Esophagus squamous epithelium (tissue), 5 donors: ENCODE measurements around the gene DENND1A. TPM values are rescaled to one million over a fixed set of nuclear protein-coding genes. Genes with fewer than 3 reads are reported as not detected.

ENCODE experiments used
- DNase-seq: peaks from one replicate; lab custom pipeline; 2025; lab: John Stamatoyannopoulos, UW
- H3K27ac ChIP-seq, 4 donors: fragments of 200-600 bp; sonication (generic); one replicate each; pipeline ENCODE4 v1.5.1; 2016 to 2019; ENCODE audit warnings: mild to moderate bottlenecking in 1 of 4
- H3K27me3 ChIP-seq, 4 donors: fragments of 200-600 bp; sonication (generic); 1 replicate in 3 of 4; 2 replicates in 1 of 4; pipeline versions ENCODE4 v1.5.1 to v1.6.0; 2017 to 2021; ENCODE audit warnings: antibody characterized with exemption in 1 of 4
- H3K36me3 ChIP-seq, 3 donors: fragments of 200-600 bp; sonication (generic); one replicate each; pipeline ENCODE4 v1.5.1; 2016 to 2019
- H3K4me1 ChIP-seq, 3 donors: fragments of 200-600 bp; sonication (generic); one replicate each; pipeline ENCODE4 v1.5.1; 2017 to 2019
- H3K4me3 ChIP-seq, 4 donors: fragments of 200-600 bp; sonication (generic); 1 replicate in 3 of 4; 2 replicates in 1 of 4; pipeline ENCODE4 v1.5.1; 2016 to 2019; ENCODE audit warnings: mild to moderate bottlenecking in 2 of 4, moderate library complexity in 1 of 4
- H3K9me3 ChIP-seq, 3 donors: fragments of 200-600 bp; sonication (generic); one replicate each; pipeline ENCODE4 v1.5.1; 2016 to 2019
- CTCF ChIP-seq, 6 experiments: fragments of 450-650 bp in 4 of 6; fragments of 200-600 bp in 2 of 6; sonication (generic) in 2 of 6; IDR thresholded peaks; one replicate each; pipeline ENCODE4 v1.5.1; 2016 to 2019; ENCODE audit warnings: antibody characterized with exemption in 6 of 6, mild to moderate bottlenecking in 4 of 6, moderate library complexity in 4 of 6
- POLR2A ChIP-seq, 4 donors: fragments of 450-650 bp; IDR thresholded peaks; one replicate each; pipeline ENCODE4 v1.6.1; 2017; ENCODE audit warnings: antibody characterized with exemption in 4 of 4, mild to moderate bottlenecking in 4 of 4, moderate library complexity in 3 of 4
- WGBS, 2 donors: methylation state at CpG; one replicate each; pipeline ENCODE4 v1.1.5; 2018; 5-methylcytosine and 5-hydroxymethylcytosine counted together
- intact Hi-C: fragments of 100-400 bp; cut with DNase I; formaldehyde crosslinking; loops from one replicate; pipeline ENCODE4 v1.15.0; 2022
- total RNA-seq, 4 donors: library from RNA; depleted of rRNA; stranded (reverse); fragments of >200 nt; gene quantifications; one replicate each; pipeline ENCODE4 v1.1.0, GENCODE V29; 2016
- donor health status: DM: yes; HTN: yes; CAD: no.

The DENND1A gene
- total RNA-seq, 4 donors from 2014 or later, result 5.3 to 16.0 (median 12.9) TPM

- no peak overlapping the region for H3K27ac ChIP-seq
- H3K36me3 ChIP-seq, result peaks cover 0 to 49% (median 0%) of the 10 kb centered on the region in 3 donors
- H3K4me1 ChIP-seq, result no peaks in the 10 kb centered on the region
- 91% methylated on average over 8 of the region's 8 CpGs for WGBS, 2 donors
- peaks cover 0 to 22% (median 4%) of the 10 kb centered on the region in 3 donors for H3K9me3 ChIP-seq
- DNase-seq, result no peak
- H3K27me3 ChIP-seq, result no peaks in the 10 kb centered on the region
- TF ChIP-seq POLR2A (IDR thresholded peaks at IDR 0.05) (no peak), CTCF (IDR thresholded peaks at IDR 0.05) (no peak)
- H3K4me3 ChIP-seq, result no peak overlapping the region
- intact Hi-C loops, result no loop called here
Observed at GRCh38 chr9:123662057-123662776, 267.7 kb downstream of the DENND1A start.

GRCh38 chr9:123660691-123661466 lies 269.0 kb downstream of the DENND1A start:
- Histone ChIP-seq H3K4me3 (no peak overlapping the region), H3K4me1 (peaks cover 0 to 6% (median 0%) of the 10 kb centered on the region in 3 donors), H3K9me3 (peaks cover 0 to 22% (median 4%) of the 10 kb centered on the region in 3 donors), H3K27me3 (no peaks in the 10 kb centered on the region), H3K36me3 (peaks cover 0 to 35% (median 0%) of the 10 kb centered on the region in 3 donors), H3K27ac (no peak overlapping the region)
- no peak for DNase-seq
- 85 to 87% methylated on average over 9 of the region's 9 CpGs for WGBS, 2 donors
- intact Hi-C loops, result no loop called here
- TF ChIP-seq CTCF (IDR thresholded peaks at IDR 0.05), result no peak
- TF ChIP-seq POLR2A (IDR thresholded peaks at IDR 0.05), result no peak

GRCh38 chr9:123659358-123659757 lies 270.6 kb downstream of the DENND1A start:
- peaks cover 0 to 22% (median 0%) of the 10 kb centered on the region in 3 donors for H3K36me3 ChIP-seq
- TF ChIP-seq POLR2A (IDR thresholded peaks at IDR 0.05) (no peak), CTCF (IDR thresholded peaks at IDR 0.05) (no peak)
- H3K4me3 ChIP-seq, result no peak overlapping the region
- intact Hi-C loops, result no loop called here
- H3K9me3 ChIP-seq, result peaks cover 0 to 15% (median 4%) of the 10 kb centered on the region in 3 donors
- WGBS, 2 donors, result 84 to 96% methylated on average over 1 of the region's 1 CpG
- no peak for DNase-seq
- H3K27ac ChIP-seq, result no peak overlapping the region
- H3K27me3 ChIP-seq, result no peaks in the 10 kb centered on the region
- H3K4me1 ChIP-seq, result peaks cover 0 to 6% (median 0%) of the 10 kb centered on the region in 3 donors

GRCh38 chr9:123658792-123659191 lies 271.1 kb downstream of the DENND1A start:
- Histone ChIP-seq H3K4me3 (no peak overlapping the region), H3K27me3 (no peaks in the 10 kb centered on the region), H3K4me1 (peaks cover 0 to 6% (median 0%) of the 10 kb centered on the region in 3 donors), H3K27ac (no peak overlapping the region), H3K9me3 (peaks cover 0 to 11% (median 2%) of the 10 kb centered on the region in 3 donors), H3K36me3 (peaks cover 0 to 19% (median 0%) of the 10 kb centered on the region in 3 donors)
- TF ChIP-seq CTCF (IDR thresholded peaks at IDR 0.05) (no peak), POLR2A (IDR thresholded peaks at IDR 0.05) (no peak)
- intact Hi-C loops, result no loop called here
- 75 to 76% methylated on average over 3 of the region's 3 CpGs for WGBS, 2 donors
- no peak for DNase-seq

GRCh38 chr9:123657941-123658340 lies 272.0 kb downstream of the DENND1A start:
- intact Hi-C loops, result no loop called here
- no peak for DNase-seq
- Histone ChIP-seq H3K4me1 (peaks cover 0 to 6% (median 0%) of the 10 kb centered on the region in 3 donors), H3K36me3 (peaks cover 0 to 12% (median 0%) of the 10 kb centered on the region in 3 donors), H3K9me3 (peaks cover 0 to 9% (median 0%) of the 10 kb centered on the region in 3 donors), H3K27me3 (no peaks in the 10 kb centered on the region), H3K4me3 (no peak overlapping the region), H3K27ac (no peak overlapping the region)
- WGBS, 2 donors, result 80 to 83% methylated on average over 4 of the region's 4 CpGs
- TF ChIP-seq POLR2A (IDR thresholded peaks at IDR 0.05) (no peak), CTCF (IDR thresholded peaks at IDR 0.05) (no peak)
